HepG2 (cell line): ENCODE data around the gene NLGN4X. TPM values are rescaled to one million over a fixed set of nuclear protein-coding genes. Genes with fewer than 3 reads are reported as not detected.
A peak's percentile ranks its signal among the peaks of the same experiment; 100 is the strongest.

Experiments
- ATAC-seq: fragments of 200-7000 bp; cut with Tn5 transposase; 3 replicates; pipeline ENCODE4 v1.9.1; 2020; ENCODE audit warnings: mild to moderate bottlenecking, moderate library complexity
- BruUV-seq: library from RNA; stranded (reverse); fragments of 400-500 nt; replicated peaks from 2 replicates; lab custom pipeline; 2021; lab: Mats Ljungman, UMichigan
- CTCF ChIA-PET: fragments of 300-600 bp; formaldehyde crosslinking; extraction: SDS; loops from one replicate; lab custom pipeline; 2021; ENCODE audit warnings: low total read pairs, inconsistent platforms, low intra/inter-chr PET ratio; lab: Yijun Ruan, JAX
- POLR2A ChIA-PET: fragments of 350-600 bp; sonication (Branson Sonifier 250); formaldehyde crosslinking; loops from one replicate; lab custom pipeline; 2020; ENCODE audit warnings: antibody characterized with exemption, inconsistent platforms; lab: Yijun Ruan, JAX
- DNase-seq: peaks from one replicate; pipeline ENCODE4 v3.0.0-alpha.2; 2015; ENCODE audit warnings: low spot score
- FAIRE-seq: peaks from 3 replicates; lab custom pipeline; 2011; peaks lifted over from hg19 to GRCh38; lab: Jason Lieb, UNC
- H2AFZ ChIP-seq: one replicate; pipeline ENCODE4 v1.6.1; 2011; ENCODE audit warnings: low read length, inconsistent platforms
- H3K27ac ChIP-seq: fragments of 300-600 bp; 3 replicates; pipeline ENCODE4 v1.8.0; 2011; ENCODE audit warnings: mixed run types, mild to moderate bottlenecking, mixed read lengths, low read length, inconsistent platforms; ENCODE audit not compliant: insufficient read depth; ENCODE audit errors: extremely low read length
- H3K27me3 ChIP-seq, 2 experiments: fragments of 200-600 bp in 1 of 2; 2 replicates in 1 of 2; 3 replicates in 1 of 2; pipeline versions ENCODE4 v1.6.0 to v1.8.0; 2011; ENCODE audit warnings: low read length in 2 of 2, mild to moderate bottlenecking in 2 of 2, moderate library complexity in 2 of 2, inconsistent platforms in 1 of 2; ENCODE audit not compliant: insufficient read depth in 2 of 2, control insufficient read depth in 1 of 2
- H3K36me3 ChIP-seq, 2 experiments: fragments of 200-600 bp in 1 of 2; replicated peaks in 1 of 2; 2 replicates in 1 of 2; 3 replicates in 1 of 2; pipeline versions ENCODE4 v1.5.1 to v1.8.0; 2011; ENCODE audit warnings: low read length in 2 of 2, inconsistent platforms in 1 of 2; ENCODE audit not compliant: insufficient read depth in 2 of 2, control insufficient read depth in 1 of 2
- H3K4me1 ChIP-seq: 2 replicates; pipeline ENCODE4 v1.5.1; 2012; ENCODE audit warnings: low read length, inconsistent platforms; ENCODE audit not compliant: insufficient read depth
- H3K4me2 ChIP-seq: 2 replicates; pipeline ENCODE4 v1.6.0; 2011; ENCODE audit warnings: low read depth, low read length, inconsistent platforms
- H3K4me3 ChIP-seq, 3 experiments: fragments of 200-600 bp in 1 of 3; sonication (generic), shearing (Covaris generic) in 1 of 3; replicated peaks in 1 of 3; 2 replicates each; pipeline ENCODE4 v1.5.1; 2011 to 2016; ENCODE audit warnings: low read length in 3 of 3, inconsistent platforms in 2 of 3, low read depth in 2 of 3, mild to moderate bottlenecking in 2 of 3, control low read depth in 1 of 3, mixed read lengths in 1 of 3; ENCODE audit not compliant: insufficient read depth in 1 of 3
- H3K79me2 ChIP-seq: one replicate; pipeline ENCODE4 v1.6.1; 2011; ENCODE audit warnings: low read length, inconsistent platforms; ENCODE audit not compliant: insufficient read depth
- H3K9ac ChIP-seq: 2 replicates; pipeline ENCODE4 v1.6.0; 2011; ENCODE audit warnings: mild to moderate bottlenecking, low read depth, low read length, inconsistent platforms; ENCODE audit not compliant: insufficient read depth
- H3K9me3 ChIP-seq: 2 replicates; pipeline ENCODE4 v1.5.1; 2012; ENCODE audit warnings: mild to moderate bottlenecking, low read length
- H4K20me1 ChIP-seq: 2 replicates; pipeline ENCODE4 v1.6.0; 2011; ENCODE audit warnings: inconsistent platforms, mild to moderate bottlenecking, low read length, moderate library complexity; ENCODE audit not compliant: insufficient read depth
- ARNT ChIP-seq: fragments of 450-650 bp; IDR thresholded peaks from 2 replicates; pipeline ENCODE4 v1.6.1; 2017
- ATAD3A ChIP-seq: sonication (generic); formaldehyde crosslinking; IDR thresholded peaks from 2 replicates; pipeline ENCODE4 v1.4.0; 2020; ENCODE audit warnings: missing genetic modification reagents
- FOXA1 ChIP-seq, 2 experiments: fragments of 450-650 bp in 1 of 2; sonication (generic) in 1 of 2; formaldehyde crosslinking in 1 of 2; IDR thresholded peaks; 2 replicates each; pipeline versions ENCODE4 v1.4.0 to v1.6.1; 2016 to 2020; ENCODE audit warnings: missing genetic modification reagents in 1 of 2
- GABPB1 ChIP-seq: IDR thresholded peaks from 2 replicates; pipeline ENCODE4 v1.6.1; 2016; ENCODE audit warnings: mild to moderate bottlenecking, missing genetic modification reagents, moderate library complexity, missing compliant biosample characterization
- KAT7 ChIP-seq: IDR thresholded peaks from 2 replicates; pipeline ENCODE4 v1.6.1; 2018; ENCODE audit warnings: borderline replicate concordance, missing compliant biosample characterization
- MAFF ChIP-seq: IDR thresholded peaks from 2 replicates; pipeline ENCODE4 v1.6.1; 2011; ENCODE audit warnings: low read depth, low read length, improper control_type of control experiment
- MAFK ChIP-seq, 2 experiments: IDR thresholded peaks in 1 of 2; conservative IDR thresholded peaks in 1 of 2; 2 replicates each; pipeline ENCODE4 v1.6.1; 2011; ENCODE audit warnings: improper control_type of control experiment in 2 of 2, low read length in 2 of 2
- RAD51 ChIP-seq: fragments of 450-650 bp; IDR thresholded peaks from 2 replicates; pipeline ENCODE4 v1.6.1; 2016; ENCODE audit warnings: borderline replicate concordance
- RELA ChIP-seq: sonication (generic); formaldehyde crosslinking; IDR thresholded peaks from 2 replicates; pipeline ENCODE4 v1.4.0; 2020; ENCODE audit warnings: missing genetic modification reagents
- THYN1 ChIP-seq: sonication (generic); formaldehyde crosslinking; IDR thresholded peaks from 2 replicates; pipeline ENCODE4 v1.8.1; 2023; ENCODE audit warnings: low read depth, mild to moderate bottlenecking, moderate library complexity, missing genetic modification reagents, borderline replicate concordance
- ZNF124 ChIP-seq: sonication (generic); formaldehyde crosslinking; IDR thresholded peaks from 2 replicates; pipeline ENCODE4 v1.4.0; 2020; ENCODE audit warnings: missing genetic modification reagents
- ZNF143 ChIP-seq: sonication (generic); formaldehyde crosslinking; IDR thresholded peaks from 2 replicates; pipeline ENCODE4 v1.4.0; 2020; ENCODE audit warnings: missing genetic modification reagents
- ZNF282 ChIP-seq: fragments of 450-650 bp; IDR thresholded peaks from 2 replicates; pipeline ENCODE4 v1.6.1; 2018; ENCODE audit not compliant: partially characterized antibody
- ZNF547 ChIP-seq: sonication (generic); formaldehyde crosslinking; IDR thresholded peaks from 2 replicates; pipeline ENCODE4 v1.5.1; 2020; ENCODE audit warnings: mild to moderate bottlenecking, missing genetic modification reagents
- ZNF552 ChIP-seq: sonication (generic); formaldehyde crosslinking; IDR thresholded peaks from 2 replicates; pipeline ENCODE4 v1.9.0; 2022; ENCODE audit warnings: missing genetic modification reagents, mild to moderate bottlenecking, borderline replicate concordance
- WGBS: methylation state at CpG from one replicate; pipeline ENCODE4 v1.1.6; 2017; ENCODE audit warnings: low lambda C conversion rate; 5-methylcytosine and 5-hydroxymethylcytosine counted together
- in situ Hi-C: cut with HindIII; loops from 2 replicates; pipeline ENCODE4 v1.10.0; 2017; ENCODE audit warnings: low pct_unique_long_range_greater_than_20kb; ENCODE audit not compliant: extremely low pct_ligation_motif_present
- intact Hi-C: fragments of 100-400 bp; cut with micrococcal nuclease; formaldehyde crosslinking; loops from one replicate; pipeline ENCODE4 v1.10.0; 2022; ENCODE audit not compliant: unreplicated experiment
- polyA plus RNA-seq, 8 experiments: library from polyadenylated mRNA; depleted of rRNA in 3 of 8; stranded (reverse) in 7 of 8; unstranded in 1 of 8; fragments of >200 nt; fragmentation: Illumina TruSeq in 4 of 8; extraction: Trizol in 4 of 8; gene quantifications; 2 replicates each; pipeline versions ENCODE4 v1.2.1 to v1.2.3, GENCODE V29; 2011 to 2016; ENCODE audit warnings: low read depth in 4 of 8, missing spikeins in 1 of 8, mixed read lengths in 1 of 8; ENCODE audit not compliant: insufficient read depth in 1 of 8
- total RNA-seq, 5 experiments: library from RNA; depleted of rRNA; stranded (reverse); fragments of >200 nt; fragmentation: Illumina TruSeq; extraction: Trizol; gene quantifications; 2 replicates each; pipeline ENCODE4 v1.2.3, GENCODE V29; 2016; ENCODE audit warnings: low read depth in 1 of 5
- TF ChIP-seq, protein P1 (sequence below): sonication (generic); formaldehyde crosslinking; IDR thresholded peaks from 2 replicates; pipeline ENCODE4 v1.4.0; 2020; ENCODE audit warnings: missing genetic modification reagents

The NLGN4X gene
- total and polyA plus RNA-seq, 2 of the 13 experiments (the other 11 are each of a cell fraction or from before 2014, with no cell fraction given): not detected

DNA sequence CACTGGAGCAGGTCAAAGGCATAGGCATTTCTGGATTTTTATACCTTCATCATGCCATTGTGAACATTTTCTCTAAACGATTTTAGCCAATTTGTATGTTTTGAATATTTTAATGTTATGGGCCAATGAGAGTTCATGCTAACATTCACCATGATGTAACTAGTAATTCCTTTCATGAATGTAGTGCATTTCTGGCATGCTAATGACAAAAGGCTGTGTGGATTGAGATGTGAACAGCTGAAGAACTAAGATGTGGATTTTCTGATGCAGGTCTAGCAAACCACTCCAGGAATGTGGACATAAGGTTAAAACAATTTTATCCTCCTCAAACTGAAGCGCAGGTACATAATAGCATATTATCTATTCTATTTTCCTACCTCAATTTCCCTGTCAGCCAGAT lies 269.4 kb downstream of the NLGN4X start:
- H3K36me3 ChIP-seq: no peaks in the 10 kb centered on the region
- ATAC-seq (no peak), FAIRE-seq (no peak), DNase-seq (no peak)
- H3K4me1 ChIP-seq: no peaks in the 10 kb centered on the region
- no peaks in the 10 kb centered on the region for H3K27me3 ChIP-seq
- no peaks in the 10 kb centered on the region for H4K20me1 ChIP-seq
- H2AFZ ChIP-seq: no peak overlapping the region
- CTCF ChIA-PET: no interaction called here
- in situ Hi-C loops (no loop called here), intact Hi-C loops (no loop called here)
- no peaks in the 10 kb centered on the region for H3K79me2 ChIP-seq
- no TSS peak for BruUV-seq
- 0% methylated on average over 2 of the region's 2 CpGs for WGBS
- H3K4me2 ChIP-seq: no peak overlapping the region
- POLR2A ChIA-PET: no interaction called here
- H3K9ac ChIP-seq: no peak overlapping the region
- TF ChIP-seq ZNF124 (no peak), ZNF282 (no peak)
- H3K9me3 ChIP-seq: no peaks in the 10 kb centered on the region
- H3K27ac ChIP-seq: no peak overlapping the region
- H3K4me3 ChIP-seq: no peak overlapping the region

DNA sequence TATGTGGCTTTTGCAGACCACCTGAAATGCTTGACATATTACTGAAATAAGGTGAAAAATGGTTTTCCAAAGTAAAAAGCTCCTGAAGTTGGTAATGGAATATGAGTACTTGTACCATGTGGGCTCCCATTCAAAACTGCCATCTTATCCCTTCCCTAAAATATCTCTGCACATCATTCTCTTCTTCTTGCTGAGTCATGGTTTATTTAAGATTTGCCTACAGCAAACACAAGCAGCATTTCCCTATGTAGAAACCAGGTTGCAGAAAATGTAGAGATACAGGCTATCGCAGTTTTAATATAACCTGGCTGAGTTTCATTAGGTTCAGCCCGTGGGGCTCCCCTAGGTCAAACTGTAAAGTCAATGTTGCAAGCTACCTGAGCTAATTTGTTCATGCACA lies 270.1 kb downstream of the NLGN4X start:
- no peaks in the 10 kb centered on the region for H3K4me1 ChIP-seq
- no peaks in the 10 kb centered on the region for H4K20me1 ChIP-seq
- no peaks in the 10 kb centered on the region for H3K9me3 ChIP-seq
- H3K79me2 ChIP-seq: no peaks in the 10 kb centered on the region
- no peak overlapping the region for H3K27ac ChIP-seq
- H3K4me2 ChIP-seq: no peak overlapping the region
- no peak overlapping the region for H3K4me3 ChIP-seq
- ChIA-PET POLR2A (no interaction called here), CTCF (no interaction called here)
- H3K9ac ChIP-seq: no peak overlapping the region
- H3K27me3 ChIP-seq: no peaks in the 10 kb centered on the region
- DNase-seq (no peak), ATAC-seq (no peak), FAIRE-seq (no peak)
- H2AFZ ChIP-seq: no peak overlapping the region
- in situ Hi-C loops (no loop called here), intact Hi-C loops (no loop called here)
- no TSS peak for BruUV-seq
- WGBS: 0% methylated on average over 2 of the region's 2 CpGs
- no peak for TF ChIP-seq GABPB1 (CRISPR knock-in tag)
- TF ChIP-seq ZNF552: no peak
- TF ChIP-seq ARNT: no peak
- TF ChIP-seq ZNF143 (CRISPR knock-in tag): no peak
- no peak for TF ChIP-seq ZNF547
- no peak for TF ChIP-seq THYN1 (CRISPR knock-in tag)
- no peak for TF ChIP-seq ATAD3A
- TF ChIP-seq MAFF: peak; percentile 47; the same call in 1 of the 2 replicates
- TF ChIP-seq KAT7 (CRISPR knock-in tag): no peak
- TF ChIP-seq, protein P1, sequence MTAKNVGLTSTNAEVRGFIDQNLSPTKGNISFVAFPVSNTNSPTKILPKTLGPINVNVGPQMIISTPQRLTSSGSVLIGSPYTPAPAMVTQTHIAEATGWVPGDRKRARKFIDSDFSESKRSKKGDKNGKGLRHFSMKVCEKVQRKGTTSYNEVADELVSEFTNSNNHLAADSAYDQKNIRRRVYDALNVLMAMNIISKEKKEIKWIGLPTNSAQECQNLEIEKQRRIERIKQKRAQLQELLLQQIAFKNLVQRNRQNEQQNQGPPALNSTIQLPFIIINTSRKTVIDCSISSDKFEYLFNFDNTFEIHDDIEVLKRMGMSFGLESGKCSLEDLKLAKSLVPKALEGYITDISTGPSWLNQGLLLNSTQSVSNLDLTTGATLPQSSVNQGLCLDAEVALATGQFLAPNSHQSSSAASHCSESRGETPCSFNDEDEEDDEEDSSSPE (CRISPR knock-in tag): no peak
- no peak for TF ChIP-seq RELA (CRISPR knock-in tag)
- TF ChIP-seq MAFK (conservative IDR thresholded peaks at IDR 0.05 in 1 of 2, IDR thresholded peaks at IDR 0.05 in 1 of 2; ENCODE audit: low read length in 2 of 2): peak; percentile 40 to 56; a peak in 3 of 4 replicates
- no peak for TF ChIP-seq FOXA1 (IDR thresholded peaks at IDR 0.05)
- no peak for TF ChIP-seq FOXA1 (CRISPR knock-in tag; IDR thresholded peaks at IDR 0.05)
- TF ChIP-seq RAD51: no peak
- no peaks in the 10 kb centered on the region for H3K36me3 ChIP-seq
